ENCODE measurements around the gene TLCD4. TPM values are rescaled to one million over a fixed set of nuclear protein-coding genes. Genes with fewer than 3 reads are reported as not detected.

Gene TLCD4
- total and polyA plus RNA-seq, 2 donors: 0.71 to 1.5 TPM

DNA sequence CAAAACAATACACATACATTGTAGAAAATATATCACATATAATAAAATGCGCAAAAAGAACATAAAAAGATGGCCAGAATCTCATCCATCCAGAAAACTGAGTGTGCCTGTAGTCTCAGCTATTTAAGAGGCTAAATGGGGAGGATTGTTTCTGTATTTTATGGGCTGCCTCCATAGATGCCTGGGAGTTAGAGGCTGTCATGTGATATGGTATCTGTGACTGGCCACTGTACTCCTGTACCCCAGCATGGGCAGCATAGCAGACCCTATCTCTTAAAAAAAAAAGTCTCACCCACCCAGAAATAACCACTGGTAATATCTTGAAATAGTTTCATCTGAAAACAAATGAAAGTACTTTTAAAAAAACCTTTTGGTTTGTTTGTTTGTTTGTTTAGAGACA, 3.5 kb upstream of the TLCD4 start:
- no peak overlapping the region for H3K4me3 ChIP-seq (ENCODE audit: low read length in 2 of 2)
- no peak overlapping the region for H3K27ac ChIP-seq (ENCODE audit: low read depth in 1 of 2, low read length in 1 of 2)
- DNase-seq (ENCODE audit: low read depth in 6 of 9, low spot score in 9 of 9): no peak
- peaks cover 9 to 11% of the 10 kb centered on the region in 2 donors for H3K4me1 ChIP-seq (ENCODE audit: control insufficient read depth in 2 of 2, insufficient read depth in 2 of 2, low read length in 2 of 2)
- H3K36me3 ChIP-seq (ENCODE audit: control insufficient read depth in 2 of 2, insufficient read depth in 2 of 2, low read length in 1 of 2): no peaks in the 10 kb centered on the region
- peaks cover 21 to 44% of the 10 kb centered on the region in 2 donors for H3K27me3 ChIP-seq (ENCODE audit: control insufficient read depth in 2 of 2, insufficient read depth in 1 of 2, low read length in 1 of 2)
- 100% methylated on average over 1 of the region's 1 CpG for WGBS
- peaks cover 0 to 4% of the 10 kb centered on the region in 2 donors for H3K9me3 ChIP-seq (ENCODE audit: control insufficient read depth in 2 of 2, insufficient read depth in 1 of 2, low read length in 1 of 2)

DNA sequence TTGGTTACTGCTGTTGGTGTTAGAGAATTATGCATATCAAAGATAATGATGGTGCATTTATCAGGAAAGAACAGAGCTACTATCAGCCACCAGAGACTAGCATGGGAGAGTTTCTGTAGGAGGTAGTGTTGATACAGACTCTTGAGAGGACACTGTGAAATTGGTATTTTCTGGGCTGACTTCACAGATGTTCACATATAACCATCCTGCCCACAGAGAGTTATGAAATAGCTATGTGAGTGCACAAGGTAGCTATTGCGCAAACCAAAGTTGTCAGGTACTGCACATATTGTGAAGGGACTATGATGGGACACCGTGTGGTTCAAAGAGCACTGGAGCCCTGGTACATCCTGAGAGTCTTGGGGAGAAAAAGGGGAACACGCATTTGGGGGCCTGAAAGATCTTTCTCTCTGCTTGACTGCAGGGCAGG, 1.4 kb upstream of the TLCD4 start:
- Histone ChIP-seq H3K36me3 (ENCODE audit: control insufficient read depth in 2 of 2, insufficient read depth in 2 of 2, low read length in 1 of 2) (no peaks in the 10 kb centered on the region), H3K4me3 (ENCODE audit: low read length in 2 of 2) (no peak overlapping the region), H3K27me3 (ENCODE audit: control insufficient read depth in 2 of 2, insufficient read depth in 1 of 2, low read length in 1 of 2) (peaks cover 30 to 60% of the 10 kb centered on the region in 2 donors), H3K4me1 (ENCODE audit: control insufficient read depth in 2 of 2, insufficient read depth in 2 of 2, low read length in 2 of 2) (peaks cover 9 to 11% of the 10 kb centered on the region in 2 donors), H3K27ac (ENCODE audit: low read depth in 1 of 2, low read length in 1 of 2) (no peak overlapping the region), H3K9me3 (ENCODE audit: control insufficient read depth in 2 of 2, insufficient read depth in 1 of 2, low read length in 1 of 2) (peaks cover 0 to 4% of the 10 kb centered on the region in 2 donors)
- no peak for DNase-seq (ENCODE audit: low read depth in 6 of 9, low spot score in 9 of 9)
- 85% methylated on average over 3 of the region's 3 CpGs for WGBS

DNA sequence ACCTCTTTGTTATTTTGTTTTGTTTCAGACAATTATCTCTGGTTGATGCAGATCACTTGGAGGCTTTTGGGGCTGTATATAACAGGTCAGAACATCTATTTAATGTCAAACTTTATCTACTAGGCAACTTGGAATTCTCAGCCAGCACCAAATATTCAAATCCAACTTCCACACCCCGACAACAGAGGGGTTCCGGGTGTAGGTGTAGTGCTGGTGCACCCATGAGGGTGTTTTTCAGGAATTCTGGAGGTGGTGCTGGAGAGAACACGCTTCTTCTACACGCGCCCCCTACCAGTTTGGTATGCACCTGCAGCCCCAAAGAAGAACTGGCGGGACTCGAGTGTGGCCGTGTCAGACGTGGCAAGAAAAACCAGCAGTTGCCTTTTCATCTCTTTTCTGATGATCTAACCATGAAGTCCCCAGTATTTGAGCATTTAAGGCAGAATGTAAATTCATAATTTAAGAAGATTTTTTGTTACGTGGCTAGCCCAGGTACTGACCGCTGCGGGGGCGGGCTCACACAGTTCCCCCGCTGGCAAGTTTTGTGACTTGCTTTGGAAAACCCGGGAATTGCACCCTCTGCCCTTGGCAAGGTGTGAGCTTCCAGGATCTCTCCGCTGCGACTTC, 462 bp upstream of the TLCD4 start:
- Histone ChIP-seq H3K4me3 (ENCODE audit: low read length in 2 of 2) (peak overlapping the region; percentile 29 to 58), H3K4me1 (ENCODE audit: control insufficient read depth in 2 of 2, insufficient read depth in 2 of 2, low read length in 2 of 2) (peaks cover 9 to 11% of the 10 kb centered on the region in 2 donors), H3K27me3 (ENCODE audit: control insufficient read depth in 2 of 2, insufficient read depth in 1 of 2, low read length in 1 of 2) (peaks cover 30 to 62% of the 10 kb centered on the region in 2 donors), H3K27ac (ENCODE audit: low read depth in 1 of 2, low read length in 1 of 2) (peak overlapping the region in 1 of 2 donors; percentile 40), H3K36me3 (ENCODE audit: control insufficient read depth in 2 of 2, insufficient read depth in 2 of 2, low read length in 1 of 2) (no peaks in the 10 kb centered on the region), H3K9me3 (ENCODE audit: control insufficient read depth in 2 of 2, insufficient read depth in 1 of 2, low read length in 1 of 2) (peaks cover 0 to 4% of the 10 kb centered on the region in 2 donors)
- 3% methylated on average over 17 of the region's 17 CpGs for WGBS
- DNase-seq (ENCODE audit: low read depth in 6 of 9, low spot score in 9 of 9): peak in 6 of 9 donors; percentile 3 to 55 (median 20)

DNA sequence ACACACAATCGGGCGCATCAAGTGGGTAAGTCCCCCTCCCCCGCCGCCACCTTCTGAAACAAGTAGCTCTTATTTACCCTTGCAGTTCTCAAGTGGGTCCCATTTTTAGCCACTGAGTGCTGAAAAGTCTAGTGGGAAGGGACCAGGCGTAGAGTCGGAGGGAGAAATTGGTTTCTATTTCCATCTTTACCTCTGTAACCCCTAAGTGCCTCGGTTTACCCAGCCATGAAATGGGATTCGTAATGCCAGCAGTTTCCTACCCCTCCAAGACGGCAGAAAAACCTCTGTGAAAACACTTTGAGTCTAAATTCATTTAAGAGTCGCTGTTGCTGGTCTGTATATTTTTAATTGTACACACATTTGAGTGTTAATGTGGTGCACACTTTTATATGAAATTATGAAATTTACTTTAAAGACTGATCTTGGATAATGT, 928 bp downstream of the TLCD4 start:
- Histone ChIP-seq H3K27ac (ENCODE audit: low read depth in 1 of 2, low read length in 1 of 2) (no peak overlapping the region), H3K36me3 (ENCODE audit: control insufficient read depth in 2 of 2, insufficient read depth in 2 of 2, low read length in 1 of 2) (no peaks in the 10 kb centered on the region), H3K4me1 (ENCODE audit: control insufficient read depth in 2 of 2, insufficient read depth in 2 of 2, low read length in 2 of 2) (peaks cover 9 to 11% of the 10 kb centered on the region in 2 donors), H3K9me3 (ENCODE audit: control insufficient read depth in 2 of 2, insufficient read depth in 1 of 2, low read length in 1 of 2) (peaks cover 0 to 4% of the 10 kb centered on the region in 2 donors), H3K27me3 (ENCODE audit: control insufficient read depth in 2 of 2, insufficient read depth in 1 of 2, low read length in 1 of 2) (peaks cover 30 to 71% of the 10 kb centered on the region in 2 donors), H3K4me3 (ENCODE audit: low read length in 2 of 2) (peak overlapping the region in 1 of 2 donors; percentile 58)
- peak in 2 of 9 donors; percentile 2 to 20 for DNase-seq (ENCODE audit: low read depth in 6 of 9, low spot score in 9 of 9)
- 30% methylated on average over 10 of the region's 10 CpGs for WGBS

DNA sequence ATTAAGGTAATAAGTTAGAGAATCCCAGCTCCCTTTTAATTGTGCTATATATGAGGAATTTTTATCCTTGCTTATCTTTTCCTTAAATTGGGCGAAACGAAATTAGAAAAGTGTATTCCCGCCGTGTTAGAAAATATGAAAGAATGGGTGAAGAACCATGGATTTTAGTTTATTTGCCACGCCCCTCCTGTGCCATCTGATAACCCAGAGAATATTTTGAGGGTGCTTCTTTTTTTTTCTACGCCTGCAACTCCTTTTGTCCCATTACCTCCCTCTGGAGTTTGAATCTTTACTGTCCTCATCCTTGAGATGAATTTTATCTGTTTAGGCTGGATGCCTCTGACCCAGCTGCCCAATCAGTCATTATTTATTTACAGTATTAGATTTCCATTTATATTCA, 1.6 kb downstream of the TLCD4 start:
- Histone ChIP-seq H3K36me3 (ENCODE audit: control insufficient read depth in 2 of 2, insufficient read depth in 2 of 2, low read length in 1 of 2) (no peaks in the 10 kb centered on the region), H3K4me3 (ENCODE audit: low read length in 2 of 2) (no peak overlapping the region), H3K9me3 (ENCODE audit: control insufficient read depth in 2 of 2, insufficient read depth in 1 of 2, low read length in 1 of 2) (peaks cover 0 to 4% of the 10 kb centered on the region in 2 donors), H3K27me3 (ENCODE audit: control insufficient read depth in 2 of 2, insufficient read depth in 1 of 2, low read length in 1 of 2) (peaks cover 30 to 71% of the 10 kb centered on the region in 2 donors), H3K4me1 (ENCODE audit: control insufficient read depth in 2 of 2, insufficient read depth in 2 of 2, low read length in 2 of 2) (peaks cover 9 to 11% of the 10 kb centered on the region in 2 donors), H3K27ac (ENCODE audit: low read depth in 1 of 2, low read length in 1 of 2) (no peak overlapping the region)
- DNase-seq (ENCODE audit: low read depth in 6 of 9, low spot score in 9 of 9): no peak
- WGBS: 92% methylated on average over 6 of the region's 6 CpGs

DNA sequence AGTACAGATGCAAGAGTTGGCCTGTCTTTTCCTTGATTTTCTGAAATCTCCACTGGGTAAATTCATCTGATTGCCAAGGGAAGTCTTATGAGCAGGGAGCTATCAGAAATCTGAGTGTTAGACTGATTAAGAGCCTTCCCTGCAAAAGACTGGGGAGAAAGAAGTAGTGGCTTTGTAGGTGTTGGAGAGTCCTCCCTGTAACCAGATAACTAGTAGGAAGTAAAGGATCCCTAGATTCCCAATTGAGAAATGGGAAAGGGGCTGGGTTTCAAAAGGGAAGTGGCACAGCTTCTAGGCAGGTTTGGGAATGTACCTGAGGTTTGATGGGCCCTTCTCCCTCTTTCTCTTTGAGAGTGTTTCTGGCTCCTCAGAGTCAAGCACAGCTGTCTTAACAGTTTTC, 2.1 kb downstream of the TLCD4 start:
- Histone ChIP-seq H3K4me1 (ENCODE audit: control insufficient read depth in 2 of 2, insufficient read depth in 2 of 2, low read length in 2 of 2) (peaks cover 9 to 11% of the 10 kb centered on the region in 2 donors), H3K27me3 (ENCODE audit: control insufficient read depth in 2 of 2, insufficient read depth in 1 of 2, low read length in 1 of 2) (peaks cover 30 to 71% of the 10 kb centered on the region in 2 donors), H3K27ac (ENCODE audit: low read depth in 1 of 2, low read length in 1 of 2) (no peak overlapping the region), H3K36me3 (ENCODE audit: control insufficient read depth in 2 of 2, insufficient read depth in 2 of 2, low read length in 1 of 2) (no peaks in the 10 kb centered on the region), H3K4me3 (ENCODE audit: low read length in 2 of 2) (no peak overlapping the region), H3K9me3 (ENCODE audit: control insufficient read depth in 2 of 2, insufficient read depth in 1 of 2, low read length in 1 of 2) (peaks cover 0 to 4% of the 10 kb centered on the region in 2 donors)
- DNase-seq (ENCODE audit: low read depth in 6 of 9, low spot score in 9 of 9): no peak

DNA sequence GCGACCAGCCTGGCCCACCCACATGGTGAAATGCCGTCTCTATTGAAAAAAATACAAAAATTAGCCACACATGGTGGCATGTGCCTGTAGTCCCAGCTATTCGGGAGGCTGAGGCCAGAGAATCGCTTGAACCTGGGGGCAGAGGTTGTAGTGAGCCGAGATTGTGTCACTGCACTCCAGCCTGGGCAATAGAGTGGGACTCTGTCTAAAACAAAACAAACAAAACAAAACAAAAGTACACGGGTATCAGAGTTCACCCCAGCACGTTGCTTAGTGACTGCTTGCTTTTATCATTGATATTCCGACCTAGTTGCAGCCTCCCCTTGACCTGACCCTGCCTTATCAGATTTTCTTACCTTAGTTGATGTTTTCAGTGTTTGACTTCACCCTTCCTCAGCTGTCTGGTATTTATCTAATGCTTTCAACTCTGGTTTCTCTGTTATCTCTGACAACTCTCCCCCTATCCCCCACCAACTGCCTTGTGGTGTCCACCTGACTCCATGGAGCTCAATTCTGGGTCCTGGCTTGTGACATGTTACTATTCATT, 5.1 kb downstream of the TLCD4 start:
- H3K36me3 ChIP-seq (ENCODE audit: control insufficient read depth in 2 of 2, insufficient read depth in 2 of 2, low read length in 1 of 2): no peaks in the 10 kb centered on the region
- H3K27ac ChIP-seq (ENCODE audit: low read depth in 1 of 2, low read length in 1 of 2): no peak overlapping the region
- H3K4me3 ChIP-seq (ENCODE audit: low read length in 2 of 2): no peak overlapping the region
- peaks cover 4 to 7% of the 10 kb centered on the region in 2 donors for H3K4me1 ChIP-seq (ENCODE audit: control insufficient read depth in 2 of 2, insufficient read depth in 2 of 2, low read length in 2 of 2)
- no peak for DNase-seq (ENCODE audit: low read depth in 6 of 9, low spot score in 9 of 9)
- H3K27me3 ChIP-seq (ENCODE audit: control insufficient read depth in 2 of 2, insufficient read depth in 1 of 2, low read length in 1 of 2): peaks cover 18 to 46% of the 10 kb centered on the region in 2 donors
- 93% methylated on average over 8 of the region's 8 CpGs for WGBS
- H3K9me3 ChIP-seq (ENCODE audit: control insufficient read depth in 2 of 2, insufficient read depth in 1 of 2, low read length in 1 of 2): no peaks in the 10 kb centered on the region

DNA sequence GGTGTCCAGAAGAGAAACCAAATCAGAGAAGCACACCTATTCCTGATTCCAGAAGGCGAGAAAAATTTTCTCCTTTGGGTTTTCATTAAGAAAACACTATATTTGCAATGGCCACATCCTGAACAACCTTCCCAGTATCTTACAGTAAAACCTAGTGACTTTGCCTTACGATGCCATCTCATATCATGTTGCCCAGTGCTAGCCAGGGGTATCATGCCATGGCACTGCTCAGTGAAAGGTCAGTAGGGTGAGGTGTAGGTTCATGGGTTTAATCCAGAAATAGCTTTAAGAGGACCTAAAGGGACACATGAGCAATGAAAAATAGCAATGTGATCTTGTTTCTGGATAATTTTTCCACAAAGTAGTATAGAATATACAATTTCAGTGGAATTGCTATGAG, 7.2 kb downstream of the TLCD4 start:
- no peak overlapping the region for H3K27ac ChIP-seq (ENCODE audit: low read depth in 1 of 2, low read length in 1 of 2)
- no peak for DNase-seq (ENCODE audit: low read depth in 6 of 9, low spot score in 9 of 9)
- H3K4me3 ChIP-seq (ENCODE audit: low read length in 2 of 2): no peak overlapping the region
- peaks cover 3 to 27% of the 10 kb centered on the region in 2 donors for H3K27me3 ChIP-seq (ENCODE audit: control insufficient read depth in 2 of 2, insufficient read depth in 1 of 2, low read length in 1 of 2)
- H3K9me3 ChIP-seq (ENCODE audit: control insufficient read depth in 2 of 2, insufficient read depth in 1 of 2, low read length in 1 of 2): no peaks in the 10 kb centered on the region
- no peaks in the 10 kb centered on the region for H3K36me3 ChIP-seq (ENCODE audit: control insufficient read depth in 2 of 2, insufficient read depth in 2 of 2, low read length in 1 of 2)
- H3K4me1 ChIP-seq (ENCODE audit: control insufficient read depth in 2 of 2, insufficient read depth in 2 of 2, low read length in 2 of 2): no peaks in the 10 kb centered on the region
- 93% methylated on average over 2 of the region's 2 CpGs for WGBS

DNA sequence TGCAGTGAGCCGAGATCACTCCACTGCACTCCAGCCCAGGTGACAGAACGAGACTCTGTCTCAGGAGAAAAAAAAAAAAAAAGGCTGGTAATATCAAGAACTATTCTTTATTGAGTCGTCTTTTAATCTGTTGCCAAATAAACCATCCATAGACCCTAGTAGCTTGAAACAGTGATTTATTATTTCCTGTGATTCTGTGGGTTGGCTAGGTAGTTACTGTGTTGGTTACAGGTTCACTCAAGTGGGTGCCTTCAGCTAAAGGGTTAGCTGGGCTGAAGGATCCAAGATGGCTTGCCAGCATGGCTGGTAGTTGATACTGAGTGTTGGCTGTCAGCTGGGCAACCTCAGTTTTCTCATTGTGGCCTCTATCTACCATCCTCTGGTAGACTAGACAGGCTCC, 9.2 kb downstream of the TLCD4 start:
- DNase-seq (ENCODE audit: low read depth in 6 of 9, low spot score in 9 of 9): no peak
- peaks cover 0 to 11% of the 10 kb centered on the region in 2 donors for H3K27me3 ChIP-seq (ENCODE audit: control insufficient read depth in 2 of 2, insufficient read depth in 1 of 2, low read length in 1 of 2)
- no peaks in the 10 kb centered on the region for H3K36me3 ChIP-seq (ENCODE audit: control insufficient read depth in 2 of 2, insufficient read depth in 2 of 2, low read length in 1 of 2)
- 89% methylated on average over 3 of the region's 3 CpGs for WGBS
- no peak overlapping the region for H3K27ac ChIP-seq (ENCODE audit: low read depth in 1 of 2, low read length in 1 of 2)
- H3K4me3 ChIP-seq (ENCODE audit: low read length in 2 of 2): no peak overlapping the region
- H3K9me3 ChIP-seq (ENCODE audit: control insufficient read depth in 2 of 2, insufficient read depth in 1 of 2, low read length in 1 of 2): no peaks in the 10 kb centered on the region
- H3K4me1 ChIP-seq (ENCODE audit: control insufficient read depth in 2 of 2, insufficient read depth in 2 of 2, low read length in 2 of 2): no peaks in the 10 kb centered on the region

Data from thymus (tissue), 11 donors.